T-helper 2 cell treated with Interferon-gamma antibody and Interleukin-4, amounts not matched to agents 5 μg/mL and 100 μg/mL, for 36 hours (primary cell): Measurements from ENCODE around the gene TMEM156.
"Not testable (repeated sequence)": the region's sequence is repeated elsewhere in the genome, so short reads cannot be mapped to it uniquely, and the experiment has no call there.

Source experiments
- DNase-seq: peaks from one replicate; pipeline ENCODE4 v3.0.0; 2021; ENCODE audit warnings: low spot score
- H3K27ac Mint-ChIP-seq: one replicate; pipeline ENCODE4 v1.8.0; 2021; ENCODE audit warnings: mild to moderate bottlenecking, mixed read lengths
- H3K27me3 Mint-ChIP-seq: one replicate; pipeline ENCODE4 v1.8.0; 2021; ENCODE audit warnings: low read depth, mixed read lengths
- H3K36me3 Mint-ChIP-seq: one replicate; pipeline ENCODE4 v1.8.0; 2021; ENCODE audit warnings: low read depth, mixed read lengths
- H3K4me1 Mint-ChIP-seq: one replicate; pipeline ENCODE4 v1.8.0; 2021; ENCODE audit warnings: low read depth, mixed read lengths
- H3K4me3 Mint-ChIP-seq: one replicate; pipeline ENCODE4 v1.8.0; 2022; ENCODE audit warnings: mild to moderate bottlenecking, moderate library complexity, mixed read lengths
- H3K9me3 Mint-ChIP-seq: one replicate; pipeline ENCODE4 v1.8.0; 2021; ENCODE audit warnings: mixed read lengths

TMEM156 gene

DNA sequence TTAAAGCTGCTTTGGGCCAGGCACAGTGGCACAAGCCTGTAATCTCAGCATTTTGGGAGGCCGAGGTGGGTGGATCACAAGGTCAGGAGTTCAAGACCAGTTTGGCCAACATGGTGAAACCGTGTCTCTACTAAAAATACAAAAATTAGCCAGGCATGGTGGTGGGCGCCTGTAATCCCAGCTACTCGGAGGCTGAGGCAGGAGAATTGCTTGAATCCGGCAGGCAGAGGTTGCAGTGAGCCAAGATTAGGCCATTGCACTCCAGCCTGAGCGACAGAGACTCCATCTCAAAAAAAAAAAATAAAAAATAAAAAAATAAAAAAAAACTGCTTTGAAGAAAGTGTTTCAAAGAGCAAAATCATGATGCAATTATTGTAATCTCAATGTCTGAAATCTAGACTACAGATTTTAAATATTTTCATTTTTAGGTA is 604 bp downstream of the TMEM156 start:
- H3K27ac Mint-ChIP-seq, result peak overlapping the region; percentile 85
- H3K9me3 Mint-ChIP-seq, H3K27me3 Mint-ChIP-seq, DNase-seq: not testable (repeated sequence)
- H3K36me3 Mint-ChIP-seq, result peaks cover 11% of the 10 kb centered on the region
- peaks cover 35% of the 10 kb centered on the region for H3K4me1 Mint-ChIP-seq
- H3K4me3 Mint-ChIP-seq, result peak overlapping the region; percentile 96

DNA sequence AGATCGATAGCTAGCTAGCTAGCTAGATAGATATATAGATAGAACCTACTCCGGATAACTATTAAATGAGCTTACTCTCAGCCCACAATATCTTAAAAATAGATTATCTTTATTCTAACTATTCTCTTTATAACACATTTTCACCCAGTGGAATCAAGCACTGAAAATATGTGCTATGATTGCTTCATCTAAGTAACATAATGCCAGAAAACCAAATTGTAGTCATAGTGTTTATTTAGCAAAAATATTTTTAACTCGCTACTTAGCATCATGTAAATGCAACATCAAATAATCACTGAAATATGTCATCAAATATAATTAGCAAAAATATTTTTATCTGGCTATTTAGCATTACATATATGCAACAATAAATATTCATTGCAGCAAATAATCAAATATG is 1.5 kb downstream of the TMEM156 start:
- H3K4me3 Mint-ChIP-seq, result peak overlapping the region; percentile 96
- H3K27me3 Mint-ChIP-seq, result no peaks in the 10 kb centered on the region
- H3K27ac Mint-ChIP-seq, result peak overlapping the region; percentile 85
- H3K36me3 Mint-ChIP-seq, result peaks cover 14% of the 10 kb centered on the region
- DNase-seq, result no peak
- no peaks in the 10 kb centered on the region for H3K9me3 Mint-ChIP-seq
- peaks cover 34% of the 10 kb centered on the region for H3K4me1 Mint-ChIP-seq

DNA sequence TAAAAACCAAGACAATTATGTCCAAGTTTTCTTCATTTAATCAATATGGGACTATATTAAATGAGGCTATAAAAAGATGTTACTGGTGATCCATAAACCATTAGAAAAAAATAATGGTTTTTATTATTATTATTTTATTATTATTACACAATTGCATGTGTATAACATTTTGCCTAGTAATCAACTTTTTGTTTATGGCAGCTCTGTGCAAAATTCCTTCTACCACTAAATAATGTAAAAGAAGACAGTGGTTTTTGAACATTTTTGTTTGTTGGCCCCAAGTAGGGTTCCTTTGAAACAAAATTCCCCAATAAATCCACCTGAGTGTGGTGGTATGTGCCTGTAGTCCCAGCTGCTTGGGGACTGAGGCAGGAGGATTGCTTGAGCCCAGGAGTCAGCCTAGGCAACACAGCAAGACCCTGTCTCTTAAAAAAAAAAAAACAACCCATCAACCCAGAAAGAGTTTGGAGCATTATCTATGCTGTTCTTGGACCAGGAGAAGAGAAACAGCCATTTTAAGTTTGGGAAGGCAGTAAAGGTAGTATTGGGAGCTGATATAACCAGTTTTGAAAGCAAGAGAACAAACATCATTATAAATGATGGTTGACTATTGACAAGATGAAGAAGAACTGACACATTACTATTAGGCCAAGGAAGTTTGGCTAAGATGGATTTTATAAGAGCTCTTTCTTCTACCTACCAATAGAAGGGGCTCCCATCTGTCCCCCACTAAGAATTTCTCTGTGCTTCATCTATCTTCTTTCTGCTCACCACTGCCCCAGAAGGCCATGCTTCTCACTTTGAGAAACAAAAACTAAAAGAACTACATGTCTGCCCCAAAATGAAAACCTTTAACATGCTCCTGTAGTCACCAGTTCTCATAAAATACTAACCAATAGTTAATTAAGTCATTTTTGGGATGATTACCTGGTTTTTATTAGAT is 2.2 kb downstream of the TMEM156 start:
- Mint-ChIP-seq H3K4me1 (peaks cover 34% of the 10 kb centered on the region), H3K36me3 (peaks cover 19% of the 10 kb centered on the region)

DNA sequence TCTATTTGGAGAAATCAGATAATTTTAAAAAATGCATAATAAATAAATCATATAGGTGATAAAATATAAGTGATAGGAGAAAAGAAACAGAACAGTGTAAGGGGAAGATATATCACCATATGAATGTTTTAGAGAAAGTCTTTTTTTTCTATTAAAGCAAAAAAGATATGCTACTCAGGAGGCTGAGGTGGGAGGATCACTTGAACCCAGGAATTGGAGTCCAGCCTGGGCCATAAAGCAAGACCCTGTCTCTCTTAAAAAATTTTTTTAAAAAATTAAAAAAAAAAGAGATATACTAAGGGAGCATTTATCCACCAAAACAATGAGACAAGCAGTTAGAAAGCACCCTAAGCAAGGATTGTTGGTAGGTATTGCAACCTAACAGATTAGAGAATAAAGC is 6.1 kb downstream of the TMEM156 start:
- H3K4me1 Mint-ChIP-seq, result peaks cover 31% of the 10 kb centered on the region
- H3K9me3 Mint-ChIP-seq, result peaks cover 24% of the 10 kb centered on the region
- no peak for DNase-seq
- H3K4me3 Mint-ChIP-seq, result no peak overlapping the region
- H3K27me3 Mint-ChIP-seq, result no peaks in the 10 kb centered on the region
- no peak overlapping the region for H3K27ac Mint-ChIP-seq
- peaks cover 49% of the 10 kb centered on the region for H3K36me3 Mint-ChIP-seq

More for the DNA sequence above, 2.2 kb downstream of the TMEM156 start:
- H3K27ac Mint-ChIP-seq, result peak overlapping the region; percentile 85
- no peak for DNase-seq
- peak overlapping the region; percentile 96 for H3K4me3 Mint-ChIP-seq
- no peaks in the 10 kb centered on the region for H3K27me3 Mint-ChIP-seq
- no peaks in the 10 kb centered on the region for H3K9me3 Mint-ChIP-seq

DNA sequence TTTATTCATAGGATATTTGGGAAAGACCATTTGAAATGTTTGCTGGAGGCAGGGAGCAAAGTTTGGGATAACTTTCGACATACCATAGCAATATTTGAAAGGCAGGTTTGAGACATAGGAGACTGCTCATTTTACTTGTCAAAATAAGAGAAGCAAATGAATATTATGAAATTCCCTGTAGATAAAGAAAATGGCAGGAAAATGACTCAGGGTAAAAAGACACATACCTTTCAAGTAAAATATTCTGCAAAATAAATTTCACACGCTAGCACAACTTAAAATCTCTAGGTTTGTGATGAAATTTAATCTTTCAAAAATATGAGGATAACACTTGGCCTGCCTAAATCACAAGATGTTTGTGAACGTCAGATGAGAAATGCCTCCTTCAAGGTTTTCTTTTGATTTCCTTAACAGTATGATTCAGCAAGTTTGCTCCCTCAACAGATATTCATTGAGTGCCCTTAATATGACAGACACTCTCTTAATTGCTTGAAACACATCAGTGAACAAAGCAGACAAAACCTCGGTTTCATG is 6.6 kb downstream of the TMEM156 start:
- Mint-ChIP-seq H3K27ac (peak overlapping the region; percentile 27), H3K27me3 (no peaks in the 10 kb centered on the region), H3K9me3 (peaks cover 24% of the 10 kb centered on the region), H3K4me3 (no peak overlapping the region), H3K36me3 (peaks cover 49% of the 10 kb centered on the region), H3K4me1 (peaks cover 31% of the 10 kb centered on the region)
- no peak for DNase-seq

DNA sequence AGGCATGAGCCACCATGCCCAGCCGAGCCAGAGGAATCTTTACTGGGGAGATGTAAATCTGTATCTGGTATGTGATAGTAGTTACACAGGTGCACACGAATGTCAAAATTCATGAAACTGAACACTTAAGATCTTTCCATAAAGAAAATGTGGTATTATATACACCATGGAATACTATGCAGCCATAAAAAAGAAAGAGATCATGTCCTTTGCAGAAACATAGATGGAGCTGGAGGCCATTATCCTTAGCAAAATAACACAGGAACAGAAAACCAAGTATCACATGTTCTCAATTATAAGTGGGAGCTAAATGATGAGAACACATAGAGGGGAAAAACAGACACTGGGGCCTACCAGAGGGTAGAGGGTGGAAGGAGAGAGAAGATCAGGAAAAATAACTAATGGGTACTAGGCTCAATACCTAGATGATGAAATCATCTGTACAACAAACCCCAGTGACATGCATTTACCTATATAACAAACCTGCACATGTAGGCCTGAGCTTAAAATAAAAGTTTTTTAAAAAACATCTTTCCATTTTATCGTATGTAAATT is 7.8 kb downstream of the TMEM156 start:
- no peak for DNase-seq
- Mint-ChIP-seq H3K4me1 (peaks cover 28% of the 10 kb centered on the region), H3K9me3 (peaks cover 24% of the 10 kb centered on the region), H3K36me3 (peaks cover 56% of the 10 kb centered on the region), H3K27ac (no peak overlapping the region), H3K4me3 (no peak overlapping the region), H3K27me3 (no peaks in the 10 kb centered on the region)

DNA sequence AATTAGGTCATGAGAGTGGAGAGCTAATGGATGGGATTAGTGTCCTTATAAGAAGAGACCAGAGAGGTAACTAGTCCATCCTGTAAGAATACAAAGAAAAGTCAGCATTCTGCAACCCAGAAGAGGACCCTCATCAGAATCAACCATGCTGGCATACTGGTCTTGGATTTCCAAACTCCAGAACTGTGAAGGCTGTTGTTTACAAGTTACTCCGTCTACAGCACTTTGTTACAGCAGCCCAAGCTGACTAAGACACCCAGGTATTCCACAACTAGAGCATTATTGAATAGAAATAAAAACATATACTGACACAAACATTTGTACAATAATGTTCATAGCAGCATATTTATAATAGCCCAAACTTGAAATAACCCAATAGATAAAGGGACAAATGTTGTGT is 9.2 kb downstream of the TMEM156 start:
- Mint-ChIP-seq H3K4me3 (no peak overlapping the region), H3K9me3 (peaks cover 34% of the 10 kb centered on the region), H3K27ac (no peak overlapping the region), H3K4me1 (peaks cover 19% of the 10 kb centered on the region), H3K27me3 (no peaks in the 10 kb centered on the region), H3K36me3 (peaks cover 59% of the 10 kb centered on the region)
- no peak for DNase-seq

DNA sequence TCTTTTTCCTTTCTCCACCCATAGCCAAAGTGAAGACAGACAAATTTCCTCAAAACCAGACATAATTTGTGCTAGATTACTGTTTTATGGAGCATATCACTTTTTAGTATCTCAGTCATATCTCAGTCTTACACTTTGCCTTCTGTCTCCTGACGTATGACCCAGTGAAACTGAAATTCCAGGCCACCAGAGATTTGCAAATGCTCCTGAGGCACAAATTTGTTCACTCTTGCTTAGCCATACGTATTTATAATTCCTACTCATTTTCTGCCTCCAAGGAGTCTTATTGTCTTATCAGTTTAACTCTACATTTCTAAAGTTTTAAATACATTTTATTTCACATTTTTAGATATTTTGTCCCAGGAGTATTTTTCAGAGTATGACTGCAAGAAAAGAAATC is 10.0 kb downstream of the TMEM156 start:
- Mint-ChIP-seq H3K27me3 (no peaks in the 10 kb centered on the region), H3K9me3 (peaks cover 41% of the 10 kb centered on the region), H3K36me3 (peaks cover 62% of the 10 kb centered on the region), H3K27ac (no peak overlapping the region), H3K4me3 (no peak overlapping the region), H3K4me1 (peaks cover 18% of the 10 kb centered on the region)
- no peak for DNase-seq

DNA sequence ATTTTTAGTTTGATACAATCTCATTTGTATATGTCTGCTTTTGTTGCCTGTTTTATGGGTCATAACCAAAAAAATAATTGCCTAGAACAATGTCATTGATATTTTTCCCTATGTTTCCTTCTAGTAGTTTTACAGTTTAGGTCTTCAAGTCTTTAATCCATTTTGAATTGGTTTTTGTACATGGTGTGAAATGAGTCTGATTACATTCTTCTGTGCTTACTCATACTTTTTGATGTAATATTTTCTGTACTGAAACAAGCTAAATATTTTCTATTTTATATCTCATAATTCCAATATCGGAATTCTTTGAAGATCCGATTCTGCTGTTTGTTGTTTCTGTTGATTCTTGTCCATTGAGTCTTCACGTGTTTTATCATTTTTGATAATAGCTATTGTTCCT is 10.6 kb downstream of the TMEM156 start:
- H3K4me1 Mint-ChIP-seq, result peaks cover 15% of the 10 kb centered on the region
- H3K9me3 Mint-ChIP-seq, result peaks cover 43% of the 10 kb centered on the region
- H3K27me3 Mint-ChIP-seq, result no peaks in the 10 kb centered on the region
- no peak overlapping the region for H3K27ac Mint-ChIP-seq
- DNase-seq, result no peak
- H3K36me3 Mint-ChIP-seq, result peaks cover 63% of the 10 kb centered on the region
- H3K4me3 Mint-ChIP-seq, result no peak overlapping the region

DNA sequence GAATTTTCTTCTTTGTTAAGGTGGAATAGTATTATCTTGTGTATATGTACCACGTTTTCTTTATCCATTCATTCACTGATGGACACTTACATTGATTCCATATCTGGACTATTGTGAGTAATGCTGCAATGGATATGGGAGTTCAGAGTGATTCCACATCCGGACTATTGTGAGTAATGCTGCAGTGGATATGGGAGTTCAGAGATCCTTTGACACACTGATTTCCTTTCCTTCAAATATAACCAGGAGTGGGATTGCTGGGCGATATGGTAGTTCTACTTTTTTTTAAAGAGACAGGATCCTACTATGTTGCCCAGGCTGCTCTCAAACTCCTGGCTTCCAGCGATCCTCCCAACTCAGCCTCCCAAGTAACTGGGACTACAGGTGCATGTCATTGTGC is 12.1 kb downstream of the TMEM156 start:
- Mint-ChIP-seq H3K4me3 (no peak overlapping the region), H3K4me1 (peaks cover 11% of the 10 kb centered on the region), H3K27ac (no peak overlapping the region), H3K9me3 (peaks cover 58% of the 10 kb centered on the region), H3K36me3 (peaks cover 70% of the 10 kb centered on the region), H3K27me3 (no peaks in the 10 kb centered on the region)
- no peak for DNase-seq

DNA sequence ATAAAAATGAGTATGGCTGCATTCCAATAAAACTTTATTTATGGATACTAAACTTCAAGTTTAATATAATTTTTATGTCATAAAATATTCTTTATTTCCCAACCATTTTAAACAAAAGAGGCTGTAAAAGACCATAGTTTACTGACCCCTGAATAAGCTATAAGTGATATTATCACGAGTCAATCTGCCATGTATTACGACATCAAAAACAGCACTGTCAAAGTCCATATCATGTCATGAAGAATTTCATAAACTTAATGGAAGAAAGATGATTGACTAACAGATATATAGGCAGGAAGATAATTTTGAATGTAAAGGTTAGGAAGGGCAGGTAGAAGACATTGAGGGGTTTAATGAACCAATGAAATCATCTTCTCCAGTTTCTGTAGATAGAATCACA is 18.2 kb downstream of the TMEM156 start:
- H3K4me3 Mint-ChIP-seq, result no peak overlapping the region
- DNase-seq, result no peak
- H3K36me3 Mint-ChIP-seq, result peaks cover 69% of the 10 kb centered on the region
- H3K27me3 Mint-ChIP-seq, result no peaks in the 10 kb centered on the region
- peaks cover 47% of the 10 kb centered on the region for H3K9me3 Mint-ChIP-seq
- H3K4me1 Mint-ChIP-seq, result peaks cover 10% of the 10 kb centered on the region
- H3K27ac Mint-ChIP-seq, result no peak overlapping the region

DNA sequence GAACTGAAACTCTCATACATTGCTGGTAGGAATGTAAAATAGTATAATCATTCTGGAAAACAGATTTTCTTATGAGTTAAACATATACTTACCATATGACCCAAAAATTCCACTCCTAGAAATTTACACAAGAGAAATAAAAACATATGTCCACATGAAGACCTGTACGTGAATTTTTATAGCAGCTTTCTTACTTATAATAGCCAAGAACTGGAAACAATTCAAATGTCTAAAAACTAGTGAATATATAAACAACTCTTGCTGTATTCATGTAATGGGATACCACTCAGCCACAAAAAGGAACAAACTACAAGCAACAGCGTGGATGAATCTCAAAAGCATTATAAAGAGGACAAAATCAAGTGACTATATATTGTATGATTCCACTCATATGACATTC is 27.5 kb downstream of the TMEM156 start:
- Mint-ChIP-seq H3K27me3 (no peaks in the 10 kb centered on the region), H3K4me3 (no peak overlapping the region), H3K36me3 (peaks cover 58% of the 10 kb centered on the region), H3K9me3 (peaks cover 9% of the 10 kb centered on the region), H3K4me1 (peaks cover 6% of the 10 kb centered on the region), H3K27ac (no peak overlapping the region)
- DNase-seq, result no peak

DNA sequence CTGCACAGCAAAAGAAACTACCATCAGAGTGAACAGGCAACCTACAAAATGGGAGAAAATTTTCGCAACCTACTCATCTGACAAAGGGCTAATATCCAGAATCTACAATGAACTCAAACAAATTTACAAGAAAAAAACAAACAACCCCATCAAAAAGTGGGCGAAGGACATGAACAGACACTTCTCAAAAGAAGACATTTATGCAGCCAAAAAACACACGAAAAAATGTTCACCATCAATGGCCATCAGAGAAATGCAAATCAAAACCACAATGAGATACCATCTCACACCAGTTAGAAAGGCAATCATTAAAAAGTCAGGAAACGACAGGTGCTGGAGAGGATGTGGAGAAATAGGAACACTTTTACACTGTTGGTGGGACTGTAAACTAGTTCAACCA is 30.2 kb downstream of the TMEM156 start:
- not testable (repeated sequence) for H3K27ac Mint-ChIP-seq, H3K4me3 Mint-ChIP-seq, H3K27me3 Mint-ChIP-seq, DNase-seq, H3K4me1 Mint-ChIP-seq, H3K9me3 Mint-ChIP-seq
- H3K36me3 Mint-ChIP-seq, result peaks cover 58% of the 10 kb centered on the region

DNA sequence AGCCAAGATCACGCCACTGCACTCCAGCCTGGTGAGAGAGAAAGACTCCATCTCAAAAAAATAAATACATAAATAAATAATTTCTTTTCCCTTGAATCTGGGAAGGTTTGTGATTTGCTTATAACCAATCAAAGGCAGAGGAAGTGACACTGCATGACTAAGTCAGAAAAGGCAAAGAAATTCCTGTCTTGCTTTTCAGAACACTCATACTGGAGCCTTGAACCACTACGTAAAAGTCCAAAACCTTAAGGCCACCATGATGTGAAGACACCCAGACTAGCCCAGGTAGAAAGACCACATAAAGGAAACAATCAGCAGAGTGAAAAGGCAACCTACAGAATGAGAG is 36.6 kb downstream of the TMEM156 start:
- Mint-ChIP-seq H3K27ac (no peak overlapping the region), H3K27me3 (no peaks in the 10 kb centered on the region), H3K4me3 (no peak overlapping the region), H3K36me3 (peaks cover 59% of the 10 kb centered on the region), H3K9me3 (peaks cover 6% of the 10 kb centered on the region), H3K4me1 (peaks cover 7% of the 10 kb centered on the region)
- DNase-seq, result no peak
